GM10266 (cell line): ENCODE results near the gene DEPDC5.

Source experiments
- DNase-seq: peaks from one replicate; pipeline ENCODE4 v3.0.0; 2012; ENCODE audit errors: extremely low spot score
- TF ChIP-seq, protein P1 (sequence below): IDR thresholded peaks from 2 replicates; pipeline ENCODE4 v1.5.1; 2012; ENCODE audit warnings: mild to moderate bottlenecking, low read depth; ENCODE audit not compliant: control insufficient read depth, insufficient read depth; ENCODE audit errors: missing control alignments

Gene DEPDC5

DNA sequence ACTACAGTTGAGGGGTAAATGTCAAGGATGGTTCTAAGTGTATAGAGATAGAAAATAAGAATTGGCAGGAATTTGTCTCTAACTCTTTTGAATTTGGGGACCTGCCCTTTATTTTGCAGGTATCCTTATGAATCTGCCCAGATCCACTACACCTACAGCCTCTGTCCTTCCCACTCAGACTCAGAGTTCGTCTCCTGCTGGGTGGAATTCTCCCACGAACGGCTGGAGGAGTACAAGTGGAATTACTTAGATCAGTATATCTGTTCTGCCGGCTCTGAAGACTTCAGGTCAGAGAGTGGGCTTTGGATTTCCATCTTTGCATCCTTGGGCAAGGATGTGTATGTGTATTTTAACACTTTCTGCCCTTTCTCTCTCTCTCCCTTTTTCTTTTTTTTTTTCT lies 89.7 kb downstream of the DEPDC5 start:
- TF ChIP-seq, protein P1, sequence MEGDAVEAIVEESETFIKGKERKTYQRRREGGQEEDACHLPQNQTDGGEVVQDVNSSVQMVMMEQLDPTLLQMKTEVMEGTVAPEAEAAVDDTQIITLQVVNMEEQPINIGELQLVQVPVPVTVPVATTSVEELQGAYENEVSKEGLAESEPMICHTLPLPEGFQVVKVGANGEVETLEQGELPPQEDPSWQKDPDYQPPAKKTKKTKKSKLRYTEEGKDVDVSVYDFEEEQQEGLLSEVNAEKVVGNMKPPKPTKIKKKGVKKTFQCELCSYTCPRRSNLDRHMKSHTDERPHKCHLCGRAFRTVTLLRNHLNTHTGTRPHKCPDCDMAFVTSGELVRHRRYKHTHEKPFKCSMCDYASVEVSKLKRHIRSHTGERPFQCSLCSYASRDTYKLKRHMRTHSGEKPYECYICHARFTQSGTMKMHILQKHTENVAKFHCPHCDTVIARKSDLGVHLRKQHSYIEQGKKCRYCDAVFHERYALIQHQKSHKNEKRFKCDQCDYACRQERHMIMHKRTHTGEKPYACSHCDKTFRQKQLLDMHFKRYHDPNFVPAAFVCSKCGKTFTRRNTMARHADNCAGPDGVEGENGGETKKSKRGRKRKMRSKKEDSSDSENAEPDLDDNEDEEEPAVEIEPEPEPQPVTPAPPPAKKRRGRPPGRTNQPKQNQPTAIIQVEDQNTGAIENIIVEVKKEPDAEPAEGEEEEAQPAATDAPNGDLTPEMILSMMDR, result no peak
- no peak for DNase-seq

DNA sequence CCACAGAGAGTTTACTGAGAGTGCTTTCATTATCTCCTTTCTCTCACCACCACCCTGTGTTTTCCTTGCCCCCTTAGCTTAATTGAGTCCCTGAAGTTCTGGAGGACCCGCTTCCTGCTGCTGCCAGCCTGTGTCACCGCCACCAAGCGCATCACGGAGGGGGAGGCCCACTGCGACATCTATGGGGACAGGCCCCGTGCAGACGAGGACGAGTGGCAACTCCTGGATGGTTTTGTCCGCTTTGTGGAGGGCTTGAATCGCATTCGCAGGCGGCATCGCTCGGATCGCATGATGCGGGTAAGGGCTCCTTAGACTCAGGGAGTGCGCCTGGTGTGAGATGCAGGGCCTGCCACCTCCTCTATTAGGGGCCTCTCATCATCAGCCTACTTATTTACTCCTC lies 91.1 kb downstream of the DEPDC5 start:
- TF ChIP-seq, protein P1, result no peak
- DNase-seq, result no peak

DNA sequence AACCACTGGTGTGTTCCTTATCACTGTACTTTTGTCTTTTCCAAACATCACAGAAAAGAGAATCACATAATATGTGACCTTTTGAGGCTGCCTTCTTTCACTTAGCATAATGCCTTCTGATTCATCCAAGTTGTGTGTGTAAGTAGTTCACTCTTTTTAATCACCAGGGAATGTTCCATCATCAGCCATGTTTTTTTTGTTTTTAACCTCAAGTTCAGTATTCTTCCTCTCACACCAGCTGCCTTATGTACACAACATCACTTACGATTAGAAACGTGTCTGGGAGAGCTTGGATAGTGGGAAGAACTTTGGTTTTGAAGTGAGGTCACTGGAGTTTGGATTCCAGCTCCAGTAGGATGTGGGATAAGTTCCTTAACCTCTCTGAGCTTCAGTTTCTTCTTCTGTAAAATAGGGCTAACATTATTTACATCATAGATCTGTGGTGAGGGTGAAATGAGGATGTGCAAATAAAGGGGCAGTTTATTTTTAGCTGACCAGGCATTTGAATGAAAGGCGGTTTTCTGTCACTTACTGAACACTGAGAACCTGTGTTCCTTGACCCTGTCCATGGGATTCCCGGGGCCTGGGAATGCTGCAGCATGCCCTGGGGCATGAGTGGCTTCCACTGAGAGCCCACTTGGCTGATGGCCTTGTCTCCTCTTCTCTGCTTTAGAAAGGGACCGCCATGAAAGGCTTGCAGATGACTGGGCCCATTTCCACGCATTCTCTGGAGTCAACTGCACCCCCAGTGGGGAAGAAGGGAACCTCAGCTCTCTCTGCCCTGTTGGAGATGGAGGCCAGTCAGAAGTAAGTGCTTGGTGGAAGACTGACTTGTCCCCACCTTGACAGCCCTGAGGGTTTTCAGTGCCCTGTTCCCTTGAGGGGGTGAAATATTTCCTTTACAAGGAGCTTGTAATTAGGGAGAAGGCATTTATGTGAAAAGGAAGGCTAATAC lies 92.6 kb downstream of the DEPDC5 start:
- DNase-seq, result peak; percentile 35

DNA sequence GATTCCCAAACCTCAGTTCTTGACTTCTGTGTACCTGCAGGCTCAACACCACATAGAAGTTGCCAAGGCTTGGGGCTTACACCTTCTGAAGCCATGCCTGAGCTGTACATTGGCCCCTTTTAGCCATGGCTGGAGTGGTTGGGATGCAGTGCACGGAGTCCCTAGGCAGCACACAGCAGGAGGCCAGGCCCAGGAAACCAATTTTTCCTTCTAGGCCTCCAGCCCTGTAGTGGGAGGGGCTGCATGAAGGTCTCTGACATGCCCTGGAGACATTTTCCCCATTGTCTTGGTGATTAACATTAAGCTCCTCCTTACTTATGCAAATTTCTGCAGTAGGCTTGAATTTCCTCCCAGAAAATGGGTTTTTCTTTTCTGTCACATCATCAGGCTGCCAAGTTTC lies 94.6 kb downstream of the DEPDC5 start:
- TF ChIP-seq, protein P1, result no peak
- DNase-seq, result no peak

More for the DNA sequence above, 92.6 kb downstream of the DEPDC5 start:
- TF ChIP-seq, protein P1, result peak; percentile 25

DNA sequence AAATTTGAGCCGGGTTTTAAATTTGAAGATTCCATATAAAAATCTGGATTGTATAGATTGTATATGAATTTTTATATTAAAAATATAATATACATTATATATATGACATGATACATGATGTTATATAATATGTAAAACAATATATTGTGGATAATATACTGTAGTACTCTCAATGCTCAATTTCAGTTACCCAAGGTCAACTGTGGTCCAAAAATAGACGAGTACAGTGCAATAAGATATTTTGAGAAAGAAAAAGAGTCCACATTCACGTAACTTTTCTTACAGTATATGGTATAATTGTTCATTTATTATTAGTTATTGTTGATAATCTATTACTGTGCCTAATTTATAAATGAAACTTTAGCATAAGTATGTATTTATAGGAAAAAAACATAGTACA lies 96.3 kb downstream of the DEPDC5 start:
- TF ChIP-seq, protein P1, result no peak
- no peak for DNase-seq

DNA sequence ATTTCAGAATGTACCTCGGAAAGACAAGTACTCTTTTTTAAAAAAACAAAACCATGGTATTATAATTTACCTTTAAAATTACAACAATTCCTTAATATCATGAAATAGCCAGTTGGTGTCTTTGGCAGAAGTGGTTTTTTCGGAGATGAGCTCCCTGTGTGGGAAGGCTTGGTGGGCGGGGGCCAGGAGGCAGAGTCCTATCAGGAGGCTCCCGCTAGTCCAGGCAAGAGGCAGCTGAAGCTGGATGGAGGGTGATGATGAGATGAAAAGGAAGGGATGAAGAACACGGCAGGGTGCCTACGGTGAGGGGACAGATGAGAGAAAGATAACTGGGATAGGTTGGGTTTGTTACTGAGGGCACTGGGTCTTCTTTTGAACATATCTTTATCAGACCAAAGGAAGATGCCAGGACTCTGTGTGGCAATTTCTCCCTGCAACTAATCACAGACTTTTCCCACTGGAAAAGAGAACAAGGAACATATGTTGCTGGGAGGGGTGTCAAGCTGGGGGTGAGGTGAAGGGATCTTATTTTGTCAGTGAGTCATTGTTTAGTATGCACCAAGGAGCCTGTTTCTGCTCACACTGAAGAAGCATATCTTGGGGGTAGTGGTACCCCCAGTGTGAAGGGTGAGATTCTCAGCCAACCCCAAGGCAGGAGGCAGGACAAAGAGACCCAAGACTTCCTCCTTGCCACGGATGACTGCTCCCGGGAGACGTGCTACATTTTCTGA lies 99.0 kb downstream of the DEPDC5 start:
- TF ChIP-seq, protein P1, result no peak

DNA sequence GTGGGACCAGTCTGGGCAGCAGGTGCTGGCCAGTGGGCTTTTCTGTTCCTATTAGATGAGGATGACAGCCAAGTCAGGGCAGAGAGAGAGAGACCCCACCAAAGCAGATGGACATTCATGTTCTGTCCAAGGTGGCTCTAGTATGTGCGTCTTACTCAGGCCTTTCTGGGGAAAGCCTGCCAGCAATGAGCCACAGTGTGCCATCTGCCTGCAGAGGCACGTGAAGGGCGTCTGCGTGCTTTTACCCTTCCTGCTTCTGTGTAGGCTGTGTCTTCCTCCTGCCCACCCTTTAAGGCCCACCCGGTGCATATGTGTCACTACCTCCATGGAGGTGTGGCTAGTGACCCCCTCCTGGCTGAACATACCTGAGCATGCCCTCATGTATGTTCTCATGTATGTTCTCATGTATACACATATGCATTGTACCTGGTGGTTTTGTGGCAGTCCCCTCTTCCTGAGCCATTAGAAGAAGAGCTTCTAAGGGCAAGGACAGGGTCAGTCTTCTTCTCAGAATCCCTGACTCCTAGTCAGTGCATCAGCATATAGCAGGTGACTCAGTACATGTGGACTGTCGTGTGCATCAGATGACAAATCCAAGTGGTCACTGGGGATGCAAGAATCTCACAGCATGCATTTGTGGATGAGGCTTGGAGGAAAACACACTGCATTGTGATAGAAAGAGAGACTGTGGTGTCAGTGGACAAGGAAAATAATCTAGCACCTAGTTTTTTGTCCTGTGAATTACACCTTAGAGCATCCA lies 100.1 kb downstream of the DEPDC5 start:
- no peak for DNase-seq
- TF ChIP-seq, protein P1, result no peak

More for the DNA sequence above, 99.0 kb downstream of the DEPDC5 start:
- DNase-seq, result no peak
